Naive thymus-derived CD8-positive, alpha-beta T cell (primary cell): ENCODE data around the gene SLC6A20. TPM values are rescaled to one million over a fixed set of nuclear protein-coding genes. Genes with fewer than 3 reads are reported as not detected.

Experiments used
- ATAC-seq, 2 donors: fragments of 150-1000 bp; cut with Tn5 transposase in 1 of 2; sonication (Bioruptor Pico), chemical (Tn5 transposase) in 1 of 2; 1 replicate in 1 of 2; 2 replicates in 1 of 2; pipeline ENCODE4 v1.10.0; 2021; ENCODE audit warnings: mild to moderate bottlenecking in 2 of 2, moderate library complexity in 2 of 2
- POLR2A ChIA-PET: fragments of 350-600 bp; sonication (Branson Sonifier 250); formaldehyde crosslinking; loops from one replicate; lab custom pipeline; 2021; ENCODE audit warnings: antibody characterized with exemption; lab: Charles Lee
- DNase-seq, 10 donors: peaks; one replicate each; pipeline versions ENCODE4 v3.0.0 to v3.0.0-alpha.2; 2020 to 2022
- H3K27ac Mint-ChIP-seq, 10 donors: one replicate each; pipeline ENCODE4 v1.8.0; 2020 to 2022; ENCODE audit warnings: mild to moderate bottlenecking in 10 of 10, mixed read lengths in 10 of 10, moderate library complexity in 4 of 10, inconsistent platforms in 1 of 10
- H3K27me3 Mint-ChIP-seq, 5 donors: one replicate each; pipeline ENCODE4 v1.8.0; 2021 to 2022; ENCODE audit warnings: mixed read lengths in 5 of 5
- H3K36me3 Mint-ChIP-seq, 3 donors: one replicate each; pipeline ENCODE4 v1.8.0; 2020 to 2022; ENCODE audit warnings: mixed read lengths in 3 of 3, mild to moderate bottlenecking in 2 of 3, inconsistent platforms in 1 of 3
- H3K4me1 Mint-ChIP-seq, 4 donors: one replicate each; pipeline ENCODE4 v1.8.0; 2021 to 2022; ENCODE audit warnings: mixed read lengths in 4 of 4
- H3K4me3 Mint-ChIP-seq, 10 donors: one replicate each; pipeline ENCODE4 v1.8.0; 2020 to 2022; ENCODE audit warnings: mild to moderate bottlenecking in 10 of 10, mixed read lengths in 10 of 10, moderate library complexity in 6 of 10, inconsistent platforms in 1 of 10
- H3K9me3 Mint-ChIP-seq, 9 donors: one replicate each; pipeline ENCODE4 v1.8.0; 2020 to 2022; ENCODE audit warnings: mixed read lengths in 9 of 9, mild to moderate bottlenecking in 3 of 9, inconsistent platforms in 1 of 9, moderate library complexity in 1 of 9
- polyA plus RNA-seq, 3 donors: library from polyadenylated mRNA; unstranded; fragments of 300-500 nt; fragmentation: Illumina TruSeq; gene quantifications; one replicate each; pipeline ENCODE4 v1.2.3, GENCODE V29; 2021
- total RNA-seq, 8 experiments: library from RNA in 2 of 8; stranded (reverse) in 2 of 8; gene quantifications; one replicate each; pipeline ENCODE4 v1.2.3 and lab custom pipeline; 2021 to 2026

The SLC6A20 gene
- total and polyA plus RNA-seq, 5 experiments from 2014 or later: 0.52 TPM; not detected in 4

DNA sequence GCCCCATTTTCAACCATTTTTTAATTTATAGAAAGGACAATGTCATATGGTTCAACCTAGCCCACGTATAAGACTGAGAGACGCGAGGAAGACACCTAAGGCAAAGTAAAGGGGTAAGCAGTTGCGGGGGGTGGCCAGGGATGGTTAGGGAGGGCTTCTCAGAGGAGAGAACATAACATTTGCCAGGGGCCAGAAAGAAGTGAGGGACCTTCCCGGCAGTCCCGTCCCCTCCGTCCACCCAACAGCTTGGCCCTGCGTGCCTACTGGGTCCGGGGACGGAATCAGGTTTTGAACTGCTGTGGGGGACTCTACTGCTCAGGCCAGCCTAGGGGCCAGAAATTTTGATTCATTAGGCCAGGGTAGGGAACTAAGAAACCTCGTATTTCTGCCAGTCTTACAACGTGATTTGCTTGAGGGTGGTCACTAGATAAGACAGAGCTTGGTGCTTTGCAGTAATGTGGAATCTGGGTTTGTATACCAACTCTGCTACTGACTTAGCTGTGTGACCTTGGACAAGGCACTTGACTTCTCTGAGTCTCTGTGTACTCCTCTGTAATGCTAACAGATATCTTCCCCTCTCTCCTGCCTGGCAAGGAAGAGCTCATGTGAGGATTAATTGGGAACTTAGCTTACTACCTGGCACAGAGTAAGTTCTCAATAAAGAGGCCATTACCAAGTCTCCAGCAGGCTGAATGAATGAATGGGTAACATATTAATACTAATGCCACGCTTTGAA lies 734 bp upstream of the SLC6A20 start:
- POLR2A ChIA-PET: interaction anchor here (0.7 to 1.2 kb wide), 2 partner anchors 8 to 166 kb away, joined by 3 read pairs; no protein-coding TSS in a partner anchor
- H3K9me3 Mint-ChIP-seq: no peaks in the 10 kb centered on the region
- H3K4me1 Mint-ChIP-seq: peaks cover 3 to 18% (median 12%) of the 10 kb centered on the region in 4 donors
- peak overlapping the region; percentile 40 to 81 (median 66) for H3K4me3 Mint-ChIP-seq
- no peak overlapping the region for H3K27ac Mint-ChIP-seq
- ATAC-seq: no peak
- peaks cover 27 to 71% (median 49%) of the 10 kb centered on the region in 5 donors for H3K27me3 Mint-ChIP-seq
- no peaks in the 10 kb centered on the region for H3K36me3 Mint-ChIP-seq
- DNase-seq: no peak

DNA sequence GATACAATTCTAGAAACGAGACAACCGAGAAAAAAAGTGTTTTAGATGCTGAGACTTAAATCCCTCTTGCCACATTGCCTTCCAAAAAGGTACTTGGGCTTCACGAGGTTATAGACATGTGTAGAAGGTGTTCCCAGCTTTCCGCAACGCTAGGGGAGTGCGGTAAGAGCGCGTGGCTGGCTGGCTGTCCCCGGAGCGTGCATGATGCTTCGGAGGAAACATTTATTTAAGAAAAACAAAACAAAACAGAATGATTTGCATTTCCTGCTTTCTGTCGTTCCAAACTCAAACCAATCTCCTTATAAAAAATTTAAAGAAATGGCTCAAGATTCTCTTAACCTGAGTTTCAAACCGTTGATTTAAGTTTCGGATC lies 841 bp downstream of the SLC6A20 start:
- peak overlapping the region; percentile 64 to 85 (median 80) for H3K4me3 Mint-ChIP-seq
- DNase-seq: peak in 2 of 10 donors; percentile 2 to 16
- peaks cover 0 to 4% (median 0%) of the 10 kb centered on the region in 3 donors for H3K36me3 Mint-ChIP-seq
- POLR2A ChIA-PET: interaction anchor here (0.8 kb wide), 1 partner anchor 13 kb away, joined by 3 read pairs; no protein-coding TSS in a partner anchor
- H3K4me1 Mint-ChIP-seq: peaks cover 3 to 20% (median 15%) of the 10 kb centered on the region in 4 donors
- H3K27me3 Mint-ChIP-seq: peaks cover 27 to 71% (median 52%) of the 10 kb centered on the region in 5 donors
- H3K9me3 Mint-ChIP-seq: peaks cover 0 to 5% (median under 1%) of the 10 kb centered on the region in 9 donors
- H3K27ac Mint-ChIP-seq: no peak overlapping the region
- ATAC-seq: peak in 1 of 2 donors; percentile 52

DNA sequence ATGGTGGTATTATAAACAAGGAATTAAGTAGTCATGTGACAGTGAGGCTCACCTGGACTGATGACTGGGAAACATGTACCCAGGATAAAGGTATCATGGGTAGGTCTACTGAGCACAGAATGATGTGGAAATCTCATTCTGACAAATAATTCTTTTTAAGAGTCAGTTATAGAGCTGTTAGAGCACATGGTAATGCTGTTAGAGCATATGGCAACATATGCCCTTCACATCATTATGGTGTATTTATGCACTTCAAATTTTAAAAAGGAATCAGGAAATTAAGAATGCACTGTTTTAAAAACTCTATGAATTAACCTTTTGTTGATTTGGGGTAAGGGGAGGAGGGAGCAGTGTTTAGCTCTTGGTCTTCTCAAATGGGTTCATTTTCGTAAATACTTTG lies 1.7 kb downstream of the SLC6A20 start:
- Mint-ChIP-seq H3K4me1 (peaks cover 3 to 20% (median 15%) of the 10 kb centered on the region in 4 donors), H3K9me3 (peaks cover 0 to 13% (median 5%) of the 10 kb centered on the region in 9 donors), H3K36me3 (peaks cover 0 to 6% (median 4%) of the 10 kb centered on the region in 3 donors), H3K27ac (no peak overlapping the region), H3K27me3 (peaks cover 27 to 63% (median 52%) of the 10 kb centered on the region in 5 donors), H3K4me3 (peak overlapping the region in 1 of 10 donors; percentile 85)
- ATAC-seq (no peak), DNase-seq (no peak)
- POLR2A ChIA-PET: interaction anchor here (0.8 kb wide), 1 partner anchor 14 kb away, joined by 3 read pairs; no protein-coding TSS in a partner anchor

DNA sequence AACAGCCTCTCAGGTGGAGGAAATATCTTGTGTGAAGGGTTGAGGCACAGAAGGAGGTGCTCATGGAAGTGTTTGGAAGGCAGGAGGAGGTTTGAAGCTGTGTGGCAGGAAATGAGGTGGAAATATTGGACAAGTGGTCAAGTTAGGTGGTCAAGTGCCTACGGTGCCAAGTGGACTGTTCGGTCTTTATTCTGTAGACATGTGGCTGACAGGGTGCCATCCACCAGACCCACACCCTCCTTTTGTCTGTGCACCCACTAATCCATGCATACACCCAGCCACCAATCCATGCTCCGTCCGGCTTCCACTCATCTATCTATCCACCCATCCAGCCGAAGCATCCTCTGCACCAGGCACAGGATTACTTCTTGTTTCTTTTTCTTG lies 2.2 kb downstream of the SLC6A20 start:
- Mint-ChIP-seq H3K36me3 (peaks cover 0 to 6% (median 4%) of the 10 kb centered on the region in 3 donors), H3K4me3 (no peak overlapping the region), H3K27me3 (peaks cover 27 to 58% (median 47%) of the 10 kb centered on the region in 5 donors), H3K9me3 (peaks cover 0 to 18% (median 6%) of the 10 kb centered on the region in 9 donors), H3K27ac (no peak overlapping the region), H3K4me1 (peaks cover 3 to 20% (median 15%) of the 10 kb centered on the region in 4 donors)
- ATAC-seq: no peak
- no peak for DNase-seq
- POLR2A ChIA-PET: no interaction called here

DNA sequence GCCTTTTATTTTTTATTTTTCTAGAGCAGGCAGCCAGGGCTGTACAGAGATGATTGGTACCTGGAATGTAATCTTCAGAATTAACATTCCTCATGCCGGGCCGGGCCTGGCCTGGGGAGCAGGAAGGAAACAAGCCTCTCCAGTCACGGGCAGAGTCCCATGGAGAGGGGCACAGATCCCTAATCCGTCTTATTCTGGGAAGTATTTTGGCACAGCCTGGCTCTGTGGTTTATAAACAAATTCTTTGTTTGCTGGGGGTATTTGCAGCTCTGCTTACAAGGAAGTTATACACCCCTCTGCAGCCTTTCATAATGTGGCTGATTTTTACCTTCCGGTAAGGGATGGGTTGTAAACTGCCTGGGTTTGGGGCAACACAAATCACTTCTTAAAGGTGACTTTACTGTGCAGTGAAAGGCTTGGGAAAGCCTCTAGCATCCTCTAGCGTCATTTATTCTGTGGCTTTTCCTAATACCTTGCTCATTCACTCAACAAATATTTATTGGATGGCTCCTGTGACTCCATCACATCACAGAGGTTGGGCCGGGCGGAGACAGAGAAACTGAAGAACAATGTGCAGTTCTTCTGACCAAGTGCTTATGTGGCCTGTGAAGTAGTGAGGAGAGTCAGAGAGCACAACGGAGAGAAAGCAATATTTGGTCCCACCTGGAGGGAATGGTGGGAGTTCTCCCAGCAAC lies 2.7 kb downstream of the SLC6A20 start:
- H3K27ac Mint-ChIP-seq: no peak overlapping the region
- H3K4me3 Mint-ChIP-seq: peak overlapping the region in 1 of 10 donors; percentile 16
- POLR2A ChIA-PET: no interaction called here
- peaks cover 27 to 53% (median 42%) of the 10 kb centered on the region in 5 donors for H3K27me3 Mint-ChIP-seq
- peaks cover 3 to 20% (median 15%) of the 10 kb centered on the region in 4 donors for H3K4me1 Mint-ChIP-seq
- DNase-seq (no peak), ATAC-seq (no peak)
- H3K36me3 Mint-ChIP-seq: peaks cover 0 to 11% (median 8%) of the 10 kb centered on the region in 3 donors
- peaks cover 0 to 23% (median 12%) of the 10 kb centered on the region in 9 donors for H3K9me3 Mint-ChIP-seq

DNA sequence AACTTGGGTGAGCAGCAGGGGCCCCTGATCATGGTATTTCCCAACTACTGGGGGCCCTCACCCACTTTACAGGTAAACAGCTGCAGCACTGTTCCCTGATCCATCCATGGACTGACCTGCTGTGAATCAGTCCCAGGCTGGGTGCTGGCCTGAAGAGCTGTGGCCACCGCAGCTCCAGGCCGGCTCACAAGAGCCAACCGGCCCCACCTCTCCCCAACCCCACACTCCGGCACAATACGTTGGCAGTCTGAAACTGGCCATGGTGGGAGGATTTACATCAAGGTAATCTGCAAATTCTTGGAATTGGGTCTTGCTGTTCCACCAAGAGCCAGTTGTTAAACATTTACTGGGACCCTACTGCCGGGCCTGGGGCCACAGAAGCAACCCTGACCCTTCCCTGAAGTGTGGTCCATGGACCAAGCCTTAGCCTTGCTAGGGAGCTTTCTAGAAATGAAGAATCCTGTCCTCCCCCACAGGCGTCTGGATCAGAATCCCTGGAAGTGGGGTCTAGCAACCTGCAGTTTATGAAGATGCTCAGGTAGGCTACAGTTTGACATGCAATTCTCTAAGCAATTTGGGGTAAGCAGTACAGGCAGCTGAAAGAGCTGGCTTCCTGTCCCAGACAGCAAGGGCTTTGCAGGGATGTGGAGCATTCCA lies 3.7 kb downstream of the SLC6A20 start:
- Mint-ChIP-seq H3K27ac (no peak overlapping the region), H3K9me3 (peaks cover 0 to 23% (median 12%) of the 10 kb centered on the region in 9 donors)
- POLR2A ChIA-PET: no interaction called here

DNA sequence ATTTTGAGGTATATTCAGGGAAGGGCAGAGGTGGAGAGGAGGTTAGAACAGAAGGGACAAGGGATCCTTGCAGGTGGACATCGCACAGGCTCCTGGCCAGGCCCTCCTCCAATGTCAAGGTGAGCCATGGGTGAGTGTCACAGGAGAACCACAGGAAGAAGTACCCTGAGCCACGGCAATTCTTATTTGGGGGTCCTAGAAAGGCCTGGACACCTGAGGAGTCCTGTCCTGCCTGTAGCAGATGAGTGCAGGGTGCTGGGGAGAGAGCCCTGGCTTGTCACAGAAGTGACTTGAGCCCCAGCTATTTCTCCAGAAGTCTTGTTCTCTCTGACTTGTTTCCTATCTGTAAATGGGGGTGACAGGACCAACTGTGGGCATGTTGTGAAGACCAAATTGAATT lies 4.3 kb downstream of the SLC6A20 start:
- no peak for DNase-seq
- Mint-ChIP-seq H3K4me1 (peaks cover 3 to 18% (median 14%) of the 10 kb centered on the region in 4 donors), H3K9me3 (peaks cover 0 to 23% (median 12%) of the 10 kb centered on the region in 9 donors), H3K27ac (peak overlapping the region in 1 of 10 donors; percentile 49), H3K27me3 (peaks cover 22 to 38% (median 36%) of the 10 kb centered on the region in 5 donors), H3K36me3 (peaks cover 0 to 11% (median 11%) of the 10 kb centered on the region in 3 donors), H3K4me3 (no peak overlapping the region)
- no peak for ATAC-seq
- POLR2A ChIA-PET: no interaction called here

More for the DNA sequence above, 3.7 kb downstream of the SLC6A20 start:
- DNase-seq: no peak
- ATAC-seq: no peak
- Mint-ChIP-seq H3K4me1 (peaks cover 3 to 20% (median 15%) of the 10 kb centered on the region in 4 donors), H3K27me3 (peaks cover 22 to 43% (median 37%) of the 10 kb centered on the region in 5 donors), H3K36me3 (peaks cover 0 to 11% (median 11%) of the 10 kb centered on the region in 3 donors), H3K4me3 (no peak overlapping the region)

DNA sequence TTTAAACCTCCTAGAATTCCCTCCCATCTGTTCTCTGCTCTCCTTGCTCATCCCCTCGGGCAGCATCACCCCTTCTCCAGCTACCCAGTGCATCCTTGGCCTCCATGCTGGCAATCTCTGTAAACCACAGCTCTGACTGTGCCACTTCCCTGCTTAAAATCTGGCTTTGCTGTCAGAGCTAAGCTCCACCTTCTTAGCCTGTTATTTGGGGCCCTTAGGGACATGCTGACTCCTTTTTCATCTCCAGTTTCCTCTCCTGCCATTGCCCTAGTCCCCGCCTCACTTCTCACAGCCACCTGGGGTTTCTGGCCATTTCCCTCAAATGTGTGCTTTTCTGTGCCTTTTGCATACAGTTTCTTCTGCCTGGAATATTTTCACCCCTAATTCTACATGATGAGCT lies 5.7 kb downstream of the SLC6A20 start:
- H3K4me3 Mint-ChIP-seq: no peak overlapping the region

DNA sequence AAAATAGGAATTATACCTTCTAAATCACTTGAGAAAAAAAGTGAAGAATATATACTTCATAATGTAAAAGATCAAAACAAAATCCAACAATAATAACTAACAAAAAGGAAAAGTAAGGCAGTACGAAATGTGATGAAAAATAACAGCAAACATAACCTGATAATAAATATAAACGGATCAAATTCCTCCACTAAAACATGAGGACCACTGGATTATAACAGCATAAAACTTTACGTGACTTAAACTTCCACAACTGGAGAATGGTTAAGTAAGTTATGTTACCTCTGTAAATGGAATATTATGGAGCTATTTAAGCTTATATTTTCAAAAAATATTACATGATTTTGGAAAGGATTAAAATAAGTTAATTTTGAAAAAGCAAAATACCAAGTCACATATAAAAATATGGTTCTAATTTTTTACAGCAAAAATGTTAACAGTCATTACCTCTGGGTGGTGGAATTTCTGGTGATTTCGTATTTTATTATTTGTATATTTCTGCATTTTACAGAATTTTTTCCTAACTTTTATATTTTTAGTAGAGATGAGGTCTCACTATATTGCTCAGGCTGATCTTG lies 7.0 kb downstream of the SLC6A20 start:
- H3K4me3 Mint-ChIP-seq: no peak overlapping the region
- H3K27ac Mint-ChIP-seq: no peak overlapping the region
- ATAC-seq: no peak
- H3K4me1 Mint-ChIP-seq: peaks cover 0 to 7% (median 1%) of the 10 kb centered on the region in 4 donors
- POLR2A ChIA-PET: no interaction called here
- peaks cover 0 to 42% (median 12%) of the 10 kb centered on the region in 9 donors for H3K9me3 Mint-ChIP-seq
- H3K36me3 Mint-ChIP-seq: peaks cover 0 to 18% (median 17%) of the 10 kb centered on the region in 3 donors
- DNase-seq: no peak
- H3K27me3 Mint-ChIP-seq: peaks cover 5 to 16% (median 10%) of the 10 kb centered on the region in 5 donors

More for the DNA sequence above, 5.7 kb downstream of the SLC6A20 start:
- ATAC-seq: no peak
- POLR2A ChIA-PET: no interaction called here
- DNase-seq: no peak
- peaks cover 17 to 29% (median 22%) of the 10 kb centered on the region in 5 donors for H3K27me3 Mint-ChIP-seq
- H3K36me3 Mint-ChIP-seq: peaks cover 0 to 11% (median 11%) of the 10 kb centered on the region in 3 donors
- H3K9me3 Mint-ChIP-seq: peaks cover 0 to 30% (median 12%) of the 10 kb centered on the region in 9 donors
- H3K4me1 Mint-ChIP-seq: peaks cover 3 to 11% (median 6%) of the 10 kb centered on the region in 4 donors
- H3K27ac Mint-ChIP-seq: peak overlapping the region in 2 of 10 donors; percentile 9 to 50

DNA sequence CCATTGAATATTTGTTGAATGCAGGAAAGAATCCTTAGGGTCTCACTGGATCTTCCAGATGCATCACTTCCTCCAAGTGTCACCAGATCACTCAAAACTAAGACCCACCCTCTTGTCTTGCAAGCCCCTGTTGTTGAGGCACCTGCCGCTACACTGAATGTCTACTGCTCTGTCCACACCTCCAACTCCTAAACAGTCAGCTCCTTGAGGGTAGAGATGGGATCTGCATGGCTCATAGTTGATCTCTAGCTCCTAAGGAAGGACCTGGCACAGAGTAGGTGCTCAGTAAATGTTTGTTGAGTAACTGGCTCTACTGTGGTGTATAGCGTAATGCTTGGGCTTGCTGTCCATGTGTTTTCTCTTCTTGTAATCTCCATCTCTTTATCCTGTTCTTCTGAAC lies 8.8 kb downstream of the SLC6A20 start:
- Mint-ChIP-seq H3K4me1 (peaks cover 0 to 7% (median 1%) of the 10 kb centered on the region in 4 donors), H3K27ac (no peak overlapping the region), H3K9me3 (peaks cover 0 to 50% (median 12%) of the 10 kb centered on the region in 9 donors), H3K27me3 (peaks cover 0 to 9% (median 0%) of the 10 kb centered on the region in 5 donors), H3K4me3 (no peak overlapping the region), H3K36me3 (peaks cover 0 to 20% (median 19%) of the 10 kb centered on the region in 3 donors)
- DNase-seq: no peak
- POLR2A ChIA-PET: no interaction called here
- no peak for ATAC-seq

DNA sequence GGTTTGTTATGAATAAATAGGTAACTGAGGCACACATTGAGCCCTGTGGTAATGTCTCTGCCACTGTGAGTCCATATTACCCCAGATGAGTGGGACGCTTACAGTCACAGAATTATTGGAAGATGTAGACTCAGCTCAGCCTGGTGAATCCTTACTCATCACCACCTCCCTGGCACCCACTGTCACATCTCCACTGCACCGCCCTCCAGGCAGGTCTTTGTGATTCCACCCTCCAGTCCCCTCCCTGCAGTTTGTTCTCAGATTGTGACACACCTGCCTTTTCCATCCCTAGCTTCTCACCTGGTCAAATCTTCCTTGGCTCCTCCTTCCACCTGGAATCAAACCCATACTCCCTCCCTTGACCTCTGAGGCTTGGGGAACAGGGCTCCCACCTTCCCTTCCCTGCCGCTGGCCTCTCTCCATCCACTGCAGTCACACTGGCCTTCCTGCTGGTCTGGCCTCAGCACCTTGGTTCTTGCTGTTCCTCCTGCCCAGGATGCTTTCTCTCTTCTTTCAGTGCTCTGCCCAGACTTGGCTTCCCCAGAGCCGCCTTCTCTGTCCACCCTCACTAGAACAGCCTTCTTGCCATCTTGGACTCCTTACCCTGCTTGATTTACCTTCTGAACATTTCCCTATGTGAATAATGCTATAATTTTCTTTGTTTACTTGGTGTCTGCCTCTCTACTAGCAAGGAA lies 9.4 kb downstream of the SLC6A20 start:
- ATAC-seq (no peak), DNase-seq (peak in 1 of 10 donors; percentile 3)
- Mint-ChIP-seq H3K27me3 (peaks cover 0 to 9% (median 0%) of the 10 kb centered on the region in 5 donors), H3K4me1 (peaks cover 0 to 7% (median 1%) of the 10 kb centered on the region in 4 donors), H3K27ac (peak overlapping the region in 1 of 10 donors; percentile 16), H3K36me3 (peaks cover 0 to 20% (median 19%) of the 10 kb centered on the region in 3 donors), H3K9me3 (peaks cover 0 to 50% (median 12%) of the 10 kb centered on the region in 9 donors), H3K4me3 (no peak overlapping the region)
- POLR2A ChIA-PET: no interaction called here
